COLO668 (cell line): Measurements from ENCODE around the gene DRAM2.
"Not testable (repeated sequence)": the region's sequence is repeated elsewhere in the genome, so short reads cannot be mapped to it uniquely, and the experiment has no call there.

Source experiments
- DNase-seq: peaks from one replicate; lab custom pipeline; 2025; ENCODE audit not compliant: unreplicated experiment; lab: John Stamatoyannopoulos, UW

The DRAM2 gene

GRCh38 chr1:111145542-111145941 lies 5.6 kb upstream of the DRAM2 start:
- no peak for DNase-seq

GRCh38 chr1:111142356-111142975 lies 2.6 kb upstream of the DRAM2 start:
- DNase-seq, result no peak

GRCh38 chr1:111141245-111142220 lies 1.6 kb upstream of the DRAM2 start:
- DNase-seq, result no peak

- DNase-seq, result no peak
Measured at GRCh38 chr1:111140680-111140967, 731 bp upstream of the DRAM2 start.

- DNase-seq, result peak; percentile 73
Measured at GRCh38 chr1:111139324-111139955, 453 bp downstream of the DRAM2 start.

GRCh38 chr1:111133866-111134265 lies 6.0 kb downstream of the DRAM2 start:
- no peak for DNase-seq

- no peak for DNase-seq
Measured at GRCh38 chr1:111131693-111132092, 8.2 kb downstream of the DRAM2 start.

- DNase-seq, result no peak
Measured at GRCh38 chr1:111129376-111129775, 10.5 kb downstream of the DRAM2 start.

- DNase-seq, result no peak
Measured at GRCh38 chr1:111127923-111128643, 11.8 kb downstream of the DRAM2 start.

- DNase-seq, result no peak
Measured at GRCh38 chr1:111126354-111126753, 13.5 kb downstream of the DRAM2 start.

GRCh38 chr1:111116496-111116895 lies 23.4 kb downstream of the DRAM2 start:
- DNase-seq, result no peak

GRCh38 chr1:111110197-111110899 lies 29.5 kb downstream of the DRAM2 start:
- peak; percentile 45 for DNase-seq

GRCh38 chr1:111104981-111105380 lies 34.9 kb downstream of the DRAM2 start:
- no peak for DNase-seq

GRCh38 chr1:111101854-111102642 lies 37.8 kb downstream of the DRAM2 start:
- DNase-seq, result no peak

- peak; percentile 27 for DNase-seq
Measured at GRCh38 chr1:111099289-111099688, 40.6 kb downstream of the DRAM2 start.

- DNase-seq, result no peak
Measured at GRCh38 chr1:111097356-111098099, 42.4 kb downstream of the DRAM2 start.

- not testable (repeated sequence) for DNase-seq
Measured at GRCh38 chr1:111095421-111095820, 44.5 kb downstream of the DRAM2 start.

GRCh38 chr1:111089638-111090037 lies 50.3 kb downstream of the DRAM2 start:
- DNase-seq, result no peak

- DNase-seq, result no peak
Measured at GRCh38 chr1:111085676-111086075, 54.2 kb downstream of the DRAM2 start.
